PC-3 (cell line): ENCODE measurements around the gene TRIM49.
"Not testable (repeated sequence)": the region's sequence is repeated elsewhere in the genome, so short reads cannot be mapped to it uniquely, and the experiment has no call there.

ENCODE experiments used
- EZH2 ChIP-seq: fragments of 300-600 bp; sonication (generic); IDR thresholded peaks from one replicate; pipeline ENCODE4 v1.6.1; 2017; ENCODE audit warnings: antibody characterized with exemption, mild to moderate bottlenecking, low read length; ENCODE audit not compliant: unreplicated experiment
- TF ChIP-seq, protein P1 (sequence below): fragments of 300-600 bp; sonication (generic); conservative IDR thresholded peaks from 2 replicates; pipeline ENCODE4 v1.5.1; 2017; ENCODE audit warnings: antibody characterized with exemption, low read depth, mild to moderate bottlenecking, low read length

DNA sequence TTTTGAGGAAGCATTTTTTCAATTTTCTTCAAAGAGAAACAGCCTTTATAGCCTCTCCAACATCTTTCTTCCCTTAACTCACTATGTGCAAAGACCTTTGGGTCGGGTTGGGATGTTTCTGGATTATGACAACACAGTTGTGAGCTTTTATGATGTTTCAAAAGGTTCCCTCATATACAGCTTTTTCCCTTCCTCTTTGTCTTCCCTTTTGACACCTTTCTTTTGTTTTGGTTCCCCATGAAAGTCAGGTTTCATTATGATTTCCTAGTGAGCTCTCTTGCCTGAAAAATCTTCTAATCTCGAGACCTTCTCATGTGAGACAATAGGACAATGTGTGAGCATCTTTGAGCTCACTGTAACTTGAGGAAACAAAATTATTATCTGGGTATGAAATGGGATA is 18.3 kb upstream of the TRIM49 start:
- TF ChIP-seq EZH2, result not testable (repeated sequence)
- TF ChIP-seq, protein P1, sequence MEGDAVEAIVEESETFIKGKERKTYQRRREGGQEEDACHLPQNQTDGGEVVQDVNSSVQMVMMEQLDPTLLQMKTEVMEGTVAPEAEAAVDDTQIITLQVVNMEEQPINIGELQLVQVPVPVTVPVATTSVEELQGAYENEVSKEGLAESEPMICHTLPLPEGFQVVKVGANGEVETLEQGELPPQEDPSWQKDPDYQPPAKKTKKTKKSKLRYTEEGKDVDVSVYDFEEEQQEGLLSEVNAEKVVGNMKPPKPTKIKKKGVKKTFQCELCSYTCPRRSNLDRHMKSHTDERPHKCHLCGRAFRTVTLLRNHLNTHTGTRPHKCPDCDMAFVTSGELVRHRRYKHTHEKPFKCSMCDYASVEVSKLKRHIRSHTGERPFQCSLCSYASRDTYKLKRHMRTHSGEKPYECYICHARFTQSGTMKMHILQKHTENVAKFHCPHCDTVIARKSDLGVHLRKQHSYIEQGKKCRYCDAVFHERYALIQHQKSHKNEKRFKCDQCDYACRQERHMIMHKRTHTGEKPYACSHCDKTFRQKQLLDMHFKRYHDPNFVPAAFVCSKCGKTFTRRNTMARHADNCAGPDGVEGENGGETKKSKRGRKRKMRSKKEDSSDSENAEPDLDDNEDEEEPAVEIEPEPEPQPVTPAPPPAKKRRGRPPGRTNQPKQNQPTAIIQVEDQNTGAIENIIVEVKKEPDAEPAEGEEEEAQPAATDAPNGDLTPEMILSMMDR, result not testable (repeated sequence)
